NK-92 (cell line): Measurements from ENCODE around the gene TIMM10.
"Not testable (repeated sequence)": the region's sequence is repeated elsewhere in the genome, so short reads cannot be mapped to it uniquely, and the experiment has no call there.

ENCODE experiments used
- DNase-seq: peaks from one replicate; lab custom pipeline; 2025; ENCODE audit not compliant: unreplicated experiment; lab: John Stamatoyannopoulos, UW

TIMM10 gene

GRCh38 chr11:57542582-57542981 is 12.0 kb upstream of the TIMM10 start:
- no peak for DNase-seq

- no peak for DNase-seq
These were observed 10.6 kb upstream of the TIMM10 start for GRCh38 chr11:57541169-57541568.

DNA sequence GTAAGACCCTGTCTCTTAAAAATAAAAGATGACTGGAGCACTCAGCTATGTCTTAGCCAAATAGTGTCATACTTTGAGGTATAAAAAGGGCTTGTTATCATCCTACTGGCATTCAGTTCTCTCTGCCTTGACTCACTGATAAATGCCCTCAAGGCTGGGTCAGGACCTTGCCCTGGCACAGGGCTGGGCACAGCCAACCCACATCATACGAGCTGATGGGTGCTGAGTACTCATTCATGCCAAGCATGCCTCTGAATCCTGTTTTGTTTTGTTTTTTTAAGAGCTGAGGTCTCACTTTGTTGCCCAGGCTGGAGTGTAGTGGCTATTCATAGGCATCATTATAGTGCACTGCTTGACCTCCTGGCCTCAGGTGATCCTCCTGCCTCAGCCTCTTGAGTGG is 8.8 kb upstream of the TIMM10 start:
- no peak for DNase-seq

GRCh38 chr11:57536947-57537619 is 6.5 kb upstream of the TIMM10 start, which contains the start of gene SMTNL1:
TSS of gene SMTNL1 (plus strand) at chr11:57537595. CDS start at chr11:57542643, 5,048 bp downstream.
- DNase-seq: no peak

- DNase-seq: not testable (repeated sequence)
These were observed 3.9 kb upstream of the TIMM10 start for GRCh38 chr11:57534449-57534848.

- no peak for DNase-seq
These were observed 349 bp downstream of the TIMM10 start for GRCh38 chr11:57530215-57530595.

DNA sequence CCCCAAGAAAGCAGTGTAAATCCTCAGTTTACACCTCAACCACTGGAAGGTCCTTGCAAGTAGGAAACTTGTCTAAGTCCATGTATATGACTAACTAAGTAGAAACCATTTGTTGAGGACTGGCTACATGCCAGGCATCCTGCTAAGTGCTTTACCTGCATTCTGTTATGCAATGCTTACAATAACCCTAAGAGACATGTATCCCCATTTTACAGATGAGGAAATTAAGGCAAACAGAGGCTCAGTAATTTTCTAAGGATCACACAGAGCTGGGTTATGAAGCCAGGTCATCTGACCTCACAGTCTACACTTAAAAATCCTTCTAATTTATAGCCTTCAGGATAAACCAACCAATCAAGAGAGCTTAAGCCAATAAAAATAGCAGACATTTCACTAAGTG is 1.5 kb downstream of the TIMM10 start:
- no peak for DNase-seq

GRCh38 chr11:57527056-57527631 is 3.4 kb downstream of the TIMM10 start:
- no peak for DNase-seq

- no peak for DNase-seq
These were observed 7.1 kb downstream of the TIMM10 start for GRCh38 chr11:57523419-57523818.

DNA sequence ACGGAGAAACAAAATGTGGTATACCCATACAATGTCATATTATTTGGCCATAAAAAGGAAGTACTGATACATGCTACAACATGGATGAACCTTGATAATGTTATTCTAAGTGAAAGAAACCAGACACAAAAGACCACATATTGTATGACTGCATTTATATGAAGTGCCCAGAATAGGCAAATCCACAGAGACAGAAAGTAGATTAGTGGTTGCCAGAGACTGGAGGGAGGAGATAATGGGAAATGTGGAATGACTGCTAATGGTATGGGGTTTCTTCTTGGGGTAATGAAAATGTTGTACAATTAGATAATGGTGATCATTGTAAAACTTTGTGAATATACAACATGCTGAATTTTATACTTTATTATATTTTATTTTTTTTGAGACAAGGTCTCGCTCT is 9.4 kb downstream of the TIMM10 start:
- DNase-seq: no peak

- no peak for DNase-seq
These were observed 14.5 kb downstream of the TIMM10 start for GRCh38 chr11:57516061-57516443.

DNA sequence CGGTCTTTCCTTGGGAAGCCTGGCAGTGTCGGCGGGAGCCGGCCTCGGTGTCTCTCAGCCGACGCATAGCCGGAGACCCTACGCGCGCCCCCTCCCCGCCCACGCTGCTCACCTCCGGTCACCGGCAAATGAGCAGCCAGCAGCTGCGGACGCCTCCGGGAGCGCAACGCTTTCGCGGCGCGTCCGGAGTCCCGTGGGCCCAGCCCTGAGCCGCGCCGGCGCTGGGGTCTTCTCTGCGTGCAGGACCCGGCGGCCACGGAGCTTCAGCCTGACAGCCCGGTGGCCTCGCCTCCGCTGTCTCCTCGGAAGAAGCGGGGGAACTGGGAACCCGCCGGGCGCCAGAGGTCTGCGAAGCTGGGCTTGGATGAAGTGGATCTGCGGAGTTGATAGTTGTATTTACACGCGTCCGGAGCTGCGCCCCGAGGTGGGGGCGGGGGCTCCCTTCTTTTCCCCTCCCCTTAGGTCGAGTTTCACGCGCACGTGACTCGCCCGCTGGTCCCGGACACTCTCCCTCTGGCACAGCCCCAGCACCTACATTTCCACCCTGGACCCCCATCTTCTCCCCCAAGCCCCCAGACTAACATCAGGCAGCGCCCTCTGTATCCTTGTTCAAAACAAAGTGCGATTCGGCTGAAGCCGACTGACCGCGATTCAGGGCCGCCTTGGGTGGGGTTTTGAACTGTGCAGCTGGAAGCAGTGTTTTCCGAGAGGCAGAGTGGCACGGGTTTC is 15.1 kb downstream of the TIMM10 start, which contains the start of gene SLC43A1:
TSS of gene SLC43A1 (minus strand) at position 371 of the 729 bp plus-strand sequence. CDS start 1,591 bp downstream, outside the sequence.
- DNase-seq: no peak

- no peak for DNase-seq
These were observed 15.8 kb downstream of the TIMM10 start for GRCh38 chr11:57514538-57515331.

GRCh38 chr11:57513911-57514537 is 16.5 kb downstream of the TIMM10 start:
- no peak for DNase-seq

GRCh38 chr11:57513452-57513795 is 17.1 kb downstream of the TIMM10 start:
- DNase-seq: no peak

DNA sequence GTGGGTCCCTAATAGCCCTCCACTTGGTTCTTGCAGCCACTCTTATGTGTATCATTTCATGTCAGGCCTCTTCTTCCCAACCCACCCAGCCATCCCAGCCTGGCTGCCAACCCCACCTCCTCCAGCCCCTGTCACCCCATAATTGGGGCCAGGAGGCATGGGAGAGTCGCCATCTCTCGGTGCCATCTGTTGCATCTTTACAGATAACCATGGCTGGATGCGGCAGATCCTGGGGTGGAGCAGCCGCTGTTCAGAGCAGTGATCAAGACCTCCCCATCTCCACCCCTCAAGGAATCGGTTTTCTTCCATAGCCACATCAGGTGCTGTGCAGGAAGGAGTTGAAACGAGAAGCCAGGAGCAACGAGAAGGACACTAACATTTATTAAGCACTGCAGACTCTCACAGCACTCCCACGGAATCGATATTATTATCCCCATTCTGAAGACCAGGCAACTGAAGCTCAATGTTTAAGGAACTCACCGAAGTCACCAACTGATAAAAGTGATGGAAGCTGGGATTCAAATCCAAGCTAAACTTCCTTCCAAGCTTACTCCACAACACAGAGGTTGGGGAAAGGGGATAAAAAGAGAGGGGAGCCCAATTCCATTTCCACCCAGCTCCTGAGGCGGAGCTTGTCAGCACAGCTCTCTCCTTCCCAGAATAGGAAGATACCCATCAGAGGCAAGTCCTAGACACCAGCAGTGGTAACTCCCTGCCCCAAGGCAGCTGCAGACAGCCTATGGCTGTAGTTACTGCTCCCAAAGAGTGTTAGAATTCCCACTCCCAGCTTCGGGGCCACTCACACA is 17.7 kb downstream of the TIMM10 start:
- no peak for DNase-seq

- no peak for DNase-seq
These were observed 18.7 kb downstream of the TIMM10 start for GRCh38 chr11:57511741-57512430.

GRCh38 chr11:57508341-57509170 is 22.0 kb downstream of the TIMM10 start:
- no peak for DNase-seq

- DNase-seq: no peak
These were observed 24.0 kb downstream of the TIMM10 start for GRCh38 chr11:57506522-57506921.
